SK-N-SH (cell line): Measurements from ENCODE around the gene TSGA10. TPM values are rescaled to one million over a fixed set of nuclear protein-coding genes. Genes with fewer than 3 reads are reported as not detected.

Experiments used
- CTCF ChIA-PET: fragments of 300-600, 350-600 bp; formaldehyde crosslinking; extraction: SDS; loops from one replicate; lab custom pipeline; 2021; lab: Yijun Ruan, JAX
- POLR2A ChIA-PET: fragments of 350-600 bp; sonication (Branson Sonifier 250); formaldehyde crosslinking; extraction: SDS; loops from one replicate; lab custom pipeline; 2020; ENCODE audit warnings: antibody characterized with exemption, inconsistent platforms; lab: Yijun Ruan, JAX
- DNase-seq: peaks from one replicate; pipeline ENCODE4 v3.0.0; 2012
- H2AFZ ChIP-seq: fragments of 200-600 bp; sonication (generic); 2 replicates; pipeline ENCODE4 v1.8.1; 2016; ENCODE audit warnings: antibody characterized with exemption, mild to moderate bottlenecking, low read depth
- H3F3A ChIP-seq: fragments of 200-600 bp; sonication (generic); replicated peaks from 2 replicates; pipeline ENCODE3; 2016; ENCODE audit warnings: antibody characterized with exemption, mild to moderate bottlenecking; ENCODE audit not compliant: insufficient read depth
- H3K27ac ChIP-seq, 2 experiments: fragments of 200-500 bp in 1 of 2; fragments of 200-600 bp in 1 of 2; sonication (Bioruptor generic) in 1 of 2; sonication (generic), shearing (Covaris generic) in 1 of 2; 2 replicates each; pipeline versions ENCODE4 v1.5.1 to v1.6.1; 2014 to 2016; ENCODE audit warnings: low read depth in 2 of 2, inconsistent platforms in 1 of 2, low read length in 1 of 2, mild to moderate bottlenecking in 1 of 2, mixed read lengths in 1 of 2
- H3K27me3 ChIP-seq: fragments of 200-600 bp; sonication (generic), shearing (Covaris generic); 2 replicates; pipeline ENCODE4 v1.6.1; 2016; ENCODE audit warnings: mixed run types; ENCODE audit not compliant: insufficient read depth
- H3K36me3 ChIP-seq, 2 experiments: fragments of 200-500 bp in 1 of 2; fragments of 200-600 bp in 1 of 2; sonication (Bioruptor generic) in 1 of 2; sonication (generic) in 1 of 2; replicated peaks in 1 of 2; 2 replicates each; pipeline versions ENCODE3 to v1.5.1; 2014 to 2016; ENCODE audit warnings: low read length in 1 of 2, mild to moderate bottlenecking in 1 of 2; ENCODE audit not compliant: insufficient read depth in 2 of 2, control insufficient read depth in 1 of 2
- H3K4me1 ChIP-seq, 2 experiments: fragments of 200-500 bp in 1 of 2; fragments of 200-600 bp in 1 of 2; sonication (Bioruptor generic) in 1 of 2; sonication (generic), shearing (Covaris generic) in 1 of 2; 2 replicates each; pipeline versions ENCODE4 v1.5.1 to v1.6.1; 2014 to 2016; ENCODE audit warnings: low read depth in 1 of 2, low read length in 1 of 2, mixed run types in 1 of 2; ENCODE audit not compliant: insufficient read depth in 2 of 2, control insufficient read depth in 1 of 2
- H3K4me2 ChIP-seq: fragments of 200-600 bp; sonication (generic), shearing (Covaris generic); 2 replicates; pipeline ENCODE4 v1.6.1; 2017; ENCODE audit warnings: mixed run types
- H3K4me3 ChIP-seq, 2 experiments: fragments of 200-500 bp in 1 of 2; fragments of 200-600 bp in 1 of 2; sonication (Bioruptor generic) in 1 of 2; sonication (generic), shearing (Covaris generic) in 1 of 2; 2 replicates each; pipeline versions ENCODE4 v1.5.1 to v1.8.1; 2014 to 2016; ENCODE audit warnings: low read depth in 2 of 2, inconsistent platforms in 1 of 2, low read length in 1 of 2, mild to moderate bottlenecking in 1 of 2, mixed read lengths in 1 of 2, moderate library complexity in 1 of 2
- H3K79me2 ChIP-seq: fragments of 200-600 bp; sonication (generic); 2 replicates; pipeline ENCODE4 v1.8.1; 2017; ENCODE audit warnings: mild to moderate bottlenecking; ENCODE audit not compliant: insufficient read depth
- H3K9ac ChIP-seq: fragments of 200-600 bp; sonication (generic); 2 replicates; pipeline ENCODE4 v1.6.1; 2017; ENCODE audit warnings: mixed run types
- H3K9me2 ChIP-seq: fragments of 200-600 bp; sonication (generic); 2 replicates; pipeline ENCODE4 v1.6.1; 2017; ENCODE audit warnings: mixed run types
- H3K9me3 ChIP-seq: fragments of 200-600 bp; sonication (generic); 2 replicates; pipeline ENCODE4 v1.6.1; 2017; ENCODE audit warnings: mixed run types, mild to moderate bottlenecking, moderate library complexity
- H4K20me1 ChIP-seq: fragments of 200-600 bp; sonication (generic); 2 replicates; pipeline ENCODE4 v1.6.1; 2017; ENCODE audit warnings: mild to moderate bottlenecking, mixed run types; ENCODE audit not compliant: insufficient read depth
- EP300 ChIP-seq, 2 experiments: IDR thresholded peaks; 2 replicates each; pipeline versions ENCODE4 v1.4.0 to v1.6.1; 2012; ENCODE audit warnings: borderline replicate concordance in 1 of 2, low read depth in 1 of 2, low read length in 1 of 2
- EZH2phosphoT487 ChIP-seq: fragments of 200-600 bp; sonication (generic); IDR thresholded peaks from 2 replicates; pipeline ENCODE4 v1.6.1; 2017; ENCODE audit warnings: low read depth, mixed run types, mild to moderate bottlenecking, antibody characterized with exemption, moderate library complexity, borderline replicate concordance
- FOSL2 ChIP-seq: IDR thresholded peaks from 2 replicates; pipeline ENCODE4 v1.4.0; 2012; ENCODE audit warnings: low read depth, mild to moderate bottlenecking, moderate library complexity, borderline replicate concordance
- FOXJ3 ChIP-seq: sonication (generic); formaldehyde crosslinking; IDR thresholded peaks from 2 replicates; pipeline ENCODE4 v1.5.1; 2020; ENCODE audit warnings: mild to moderate bottlenecking, missing genetic modification reagents
- FOXM1 ChIP-seq: IDR thresholded peaks from 2 replicates; pipeline ENCODE4 v1.4.0; 2012; ENCODE audit warnings: low read depth, mild to moderate bottlenecking
- GABPA ChIP-seq: IDR thresholded peaks from 2 replicates; pipeline ENCODE4 v1.4.0; 2012; ENCODE audit warnings: low read depth, mild to moderate bottlenecking
- GATA2 ChIP-seq: sonication (generic); formaldehyde crosslinking; IDR thresholded peaks from 2 replicates; pipeline ENCODE4 v1.5.0; 2020; ENCODE audit warnings: mild to moderate bottlenecking, missing genetic modification reagents
- JUND ChIP-seq: IDR thresholded peaks from 2 replicates; pipeline ENCODE4 v1.4.0; 2012
- MXI1 ChIP-seq: IDR thresholded peaks from 2 replicates; pipeline ENCODE4 v1.6.1; 2012; ENCODE audit warnings: mild to moderate bottlenecking, low read depth, low read length, improper control_type of control experiment
- RAD21 ChIP-seq: IDR thresholded peaks from 2 replicates; pipeline ENCODE4 v1.6.1; 2012; ENCODE audit warnings: mild to moderate bottlenecking, low read length
- RCOR1 ChIP-seq: fragments of 150-350 bp; IDR thresholded peaks from 2 replicates; pipeline ENCODE4 v1.6.1; 2017; ENCODE audit warnings: antibody characterized with exemption, low read length
- RXRA ChIP-seq: IDR thresholded peaks from 2 replicates; pipeline ENCODE4 v1.4.0; 2012; ENCODE audit warnings: low read depth, mild to moderate bottlenecking, borderline replicate concordance
- SIN3A ChIP-seq: IDR thresholded peaks from 2 replicates; pipeline ENCODE4 v1.6.1; 2012; ENCODE audit warnings: low read depth, mild to moderate bottlenecking, low read length, moderate library complexity, borderline replicate concordance
- TAF1 ChIP-seq: IDR thresholded peaks from 2 replicates; pipeline ENCODE4 v1.6.1; 2012; ENCODE audit warnings: low read depth, mild to moderate bottlenecking, low read length, moderate library complexity, borderline replicate concordance
- TCF12 ChIP-seq: IDR thresholded peaks from 2 replicates; pipeline ENCODE4 v1.4.0; 2012
- TEAD4 ChIP-seq: IDR thresholded peaks from 2 replicates; pipeline ENCODE4 v1.4.0; 2012; ENCODE audit warnings: mild to moderate bottlenecking, borderline replicate concordance; ENCODE audit not compliant: insufficient read depth
- USF1 ChIP-seq: IDR thresholded peaks from 2 replicates; pipeline ENCODE4 v1.4.0; 2012; ENCODE audit warnings: low read depth, borderline replicate concordance
- YY1 ChIP-seq: IDR thresholded peaks from 2 replicates; pipeline ENCODE4 v1.4.0; 2012; ENCODE audit warnings: low read depth, mild to moderate bottlenecking
- WGBS: methylation state at CpG from one replicate; pipeline ENCODE4 v1.1.6; 2017; ENCODE audit warnings: low lambda C conversion rate; 5-methylcytosine and 5-hydroxymethylcytosine counted together
- polyA plus RNA-seq, 3 experiments: library from polyadenylated mRNA; depleted of rRNA; stranded (reverse); fragments of >200 nt; gene quantifications; 2 replicates each; pipeline ENCODE4 v1.2.3, GENCODE V29; 2012
- TF ChIP-seq, protein P1 (sequence below): IDR thresholded peaks from 2 replicates; pipeline ENCODE4 v1.4.0; 2012; ENCODE audit warnings: low read depth, borderline replicate concordance
- TF ChIP-seq, protein P2 (sequence below): IDR thresholded peaks from 2 replicates; pipeline ENCODE4; 2012
- TF ChIP-seq, protein P3 (sequence below): fragments of 200-600 bp; sonication (generic); IDR thresholded peaks from 2 replicates; pipeline ENCODE4 v1.6.1; 2017; ENCODE audit warnings: antibody characterized with exemption, mild to moderate bottlenecking, moderate library complexity
- TF ChIP-seq, protein P4 (sequence below): fragments of 150-350 bp; IDR thresholded peaks from 2 replicates; pipeline ENCODE4 v1.6.1; 2017; ENCODE audit warnings: antibody characterized with exemption, low read length, low read depth, borderline replicate concordance

Gene TSGA10
- polyA plus RNA-seq, 1 of the 3 experiments (the other 2 are of a cell fraction), result 1.8 TPM

DNA sequence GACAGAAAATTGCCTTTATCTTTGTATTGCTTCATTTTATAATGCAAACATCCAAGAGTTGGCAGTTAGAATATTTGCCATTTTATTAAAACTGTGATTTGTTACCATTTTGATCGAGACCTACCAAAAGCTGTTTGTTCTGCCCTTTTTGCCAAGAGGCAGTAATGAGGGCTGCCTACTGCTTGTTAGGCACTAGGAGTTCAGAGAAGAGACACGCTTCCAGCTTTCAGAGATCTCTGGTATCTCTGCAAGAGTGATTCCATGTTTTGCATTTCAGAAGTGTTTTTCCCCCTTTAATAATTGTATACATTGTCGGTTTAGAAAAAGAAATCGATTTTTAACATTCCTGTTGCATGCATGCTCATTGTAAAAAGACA lies 26.9 kb upstream of the TSGA10 start (continued):
- TF ChIP-seq, protein P1, sequence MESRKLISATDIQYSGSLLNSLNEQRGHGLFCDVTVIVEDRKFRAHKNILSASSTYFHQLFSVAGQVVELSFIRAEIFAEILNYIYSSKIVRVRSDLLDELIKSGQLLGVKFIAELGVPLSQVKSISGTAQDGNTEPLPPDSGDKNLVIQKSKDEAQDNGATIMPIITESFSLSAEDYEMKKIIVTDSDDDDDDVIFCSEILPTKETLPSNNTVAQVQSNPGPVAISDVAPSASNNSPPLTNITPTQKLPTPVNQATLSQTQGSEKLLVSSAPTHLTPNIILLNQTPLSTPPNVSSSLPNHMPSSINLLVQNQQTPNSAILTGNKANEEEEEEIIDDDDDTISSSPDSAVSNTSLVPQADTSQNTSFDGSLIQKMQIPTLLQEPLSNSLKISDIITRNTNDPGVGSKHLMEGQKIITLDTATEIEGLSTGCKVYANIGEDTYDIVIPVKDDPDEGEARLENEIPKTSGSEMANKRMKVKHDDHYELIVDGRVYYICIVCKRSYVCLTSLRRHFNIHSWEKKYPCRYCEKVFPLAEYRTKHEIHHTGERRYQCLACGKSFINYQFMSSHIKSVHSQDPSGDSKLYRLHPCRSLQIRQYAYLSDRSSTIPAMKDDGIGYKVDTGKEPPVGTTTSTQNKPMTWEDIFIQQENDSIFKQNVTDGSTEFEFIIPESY, result no peak
- TF ChIP-seq EP300 (IDR thresholded peaks at IDR 0.05; ENCODE audit: borderline replicate concordance in 1 of 2, low read depth in 1 of 2, low read length in 1 of 2), result no peak
- TF ChIP-seq, protein P2, sequence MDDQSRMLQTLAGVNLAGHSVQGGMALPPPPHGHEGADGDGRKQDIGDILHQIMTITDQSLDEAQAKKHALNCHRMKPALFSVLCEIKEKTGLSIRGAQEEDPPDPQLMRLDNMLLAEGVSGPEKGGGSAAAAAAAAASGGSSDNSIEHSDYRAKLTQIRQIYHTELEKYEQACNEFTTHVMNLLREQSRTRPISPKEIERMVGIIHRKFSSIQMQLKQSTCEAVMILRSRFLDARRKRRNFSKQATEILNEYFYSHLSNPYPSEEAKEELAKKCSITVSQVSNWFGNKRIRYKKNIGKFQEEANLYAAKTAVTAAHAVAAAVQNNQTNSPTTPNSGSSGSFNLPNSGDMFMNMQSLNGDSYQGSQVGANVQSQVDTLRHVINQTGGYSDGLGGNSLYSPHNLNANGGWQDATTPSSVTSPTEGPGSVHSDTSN, result no peak
- no peak for TF ChIP-seq GABPA
- no peak for TF ChIP-seq JUND
- no peak for TF ChIP-seq FOXM1
- TF ChIP-seq SIN3A, result no peak
- TF ChIP-seq FOXJ3 (CRISPR knock-in tag), result no peak
- TF ChIP-seq, protein P3, sequence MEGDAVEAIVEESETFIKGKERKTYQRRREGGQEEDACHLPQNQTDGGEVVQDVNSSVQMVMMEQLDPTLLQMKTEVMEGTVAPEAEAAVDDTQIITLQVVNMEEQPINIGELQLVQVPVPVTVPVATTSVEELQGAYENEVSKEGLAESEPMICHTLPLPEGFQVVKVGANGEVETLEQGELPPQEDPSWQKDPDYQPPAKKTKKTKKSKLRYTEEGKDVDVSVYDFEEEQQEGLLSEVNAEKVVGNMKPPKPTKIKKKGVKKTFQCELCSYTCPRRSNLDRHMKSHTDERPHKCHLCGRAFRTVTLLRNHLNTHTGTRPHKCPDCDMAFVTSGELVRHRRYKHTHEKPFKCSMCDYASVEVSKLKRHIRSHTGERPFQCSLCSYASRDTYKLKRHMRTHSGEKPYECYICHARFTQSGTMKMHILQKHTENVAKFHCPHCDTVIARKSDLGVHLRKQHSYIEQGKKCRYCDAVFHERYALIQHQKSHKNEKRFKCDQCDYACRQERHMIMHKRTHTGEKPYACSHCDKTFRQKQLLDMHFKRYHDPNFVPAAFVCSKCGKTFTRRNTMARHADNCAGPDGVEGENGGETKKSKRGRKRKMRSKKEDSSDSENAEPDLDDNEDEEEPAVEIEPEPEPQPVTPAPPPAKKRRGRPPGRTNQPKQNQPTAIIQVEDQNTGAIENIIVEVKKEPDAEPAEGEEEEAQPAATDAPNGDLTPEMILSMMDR, result no peak
- TF ChIP-seq GATA2 (CRISPR knock-in tag), result no peak
- no peak for TF ChIP-seq TEAD4

DNA sequence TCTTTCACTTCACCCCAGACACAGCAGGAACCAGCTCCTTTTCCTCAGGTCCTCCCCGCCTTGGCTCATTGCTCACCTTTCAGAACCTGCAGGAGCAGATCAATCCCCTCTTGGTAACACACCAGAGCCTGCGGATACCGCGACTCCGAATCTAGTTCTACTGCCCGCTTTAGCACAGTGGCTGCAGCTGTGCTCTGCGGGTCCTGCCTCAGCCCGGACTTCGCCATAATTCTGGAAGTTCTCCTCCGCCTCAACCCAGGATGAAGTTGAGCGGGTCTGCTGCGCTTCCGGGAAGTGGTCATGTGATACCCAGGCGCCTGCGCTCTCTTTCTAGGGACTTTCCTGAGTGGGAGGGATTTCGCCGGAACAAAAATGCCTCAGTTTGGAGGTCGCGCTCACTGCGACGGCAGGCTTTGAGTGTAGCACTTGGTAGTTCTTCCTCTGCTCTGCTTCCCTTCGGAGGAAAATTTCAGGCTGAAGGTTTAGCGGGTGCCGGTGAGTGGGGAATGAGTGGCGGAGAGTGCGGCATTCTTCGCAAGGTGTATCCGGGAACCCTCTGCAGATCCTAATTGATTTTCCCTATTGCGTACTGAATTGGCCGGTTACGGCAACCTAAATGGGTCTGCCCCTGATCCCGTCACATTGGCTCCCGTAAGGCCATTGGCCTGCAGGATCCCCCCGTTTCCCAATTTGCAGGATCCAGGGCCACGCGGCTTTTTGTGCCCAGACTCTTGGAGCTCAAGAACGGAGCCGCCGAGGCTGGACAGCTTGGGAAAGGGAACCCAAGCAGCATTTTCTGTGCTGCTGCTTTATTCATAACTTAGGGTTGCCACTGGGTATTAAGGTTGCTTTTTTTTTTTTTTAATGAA lies 26.2 kb upstream of the TSGA10 start, which contains the start of the genes MITD1 and MRPL30:
Gene MITD1 (minus strand): TSS at position 304 of the 869 bp plus-strand sequence. CDS start 77 bp downstream, at position 227.
Gene MRPL30 (plus strand): TSS at position 430 of the 869 bp plus-strand sequence. CDS start 5,020 bp downstream, outside the sequence.
- peaks cover 5% of the 10 kb centered on the region for H3F3A ChIP-seq
- peak within 1 kb of the TSS; percentile 91 for H2AFZ ChIP-seq
- peak within 1 kb of the TSS; percentile 88 for H3K4me2 ChIP-seq
- ChIA-PET CTCF (interaction anchor here (0.6 to 2.1 kb wide), 16 partner anchors 8 to 523 kb away, joined by 3 to 11 read pairs (median 3); partner anchors contain the start of genes EIF5B, LIPT1 and TSGA10), POLR2A (interaction anchor here (0.6 to 2.0 kb wide), 3 partner anchors 26 to 156 kb away, joined by 3 to 8 read pairs (median 4); partner anchors contain the start of genes C2orf15, EIF5B, LIPT1 and TSGA10)
- no peaks in the 10 kb centered on the region for H3K9me3 ChIP-seq
- H3K9me2 ChIP-seq, result no peaks in the 10 kb centered on the region
- H3K27me3 ChIP-seq, result no peaks in the 10 kb centered on the region
- H3K27ac ChIP-seq, result peak within 1 kb of the TSS; percentile 69 to 91
- DNase-seq, result peak; percentile 82
- H3K4me3 ChIP-seq, result peak within 1 kb of the TSS; percentile 89 to 95
- WGBS, result under 1% methylated on average over 31 of the region's 39 CpGs
- peaks cover 85% of the 10 kb centered on the region for H3K79me2 ChIP-seq
- H3K9ac ChIP-seq, result peak within 1 kb of the TSS; percentile 80
- peaks cover 0 to 3% of the 10 kb centered on the region in 2 experiments for H3K36me3 ChIP-seq
- H3K4me1 ChIP-seq, result peaks cover 0 to 16% of the 10 kb centered on the region in 2 experiments; a peak in 2 of 4 replicates
- H4K20me1 ChIP-seq, result peaks cover 10% of the 10 kb centered on the region; the same call in 1 of the 2 replicates
- peak; percentile 14; the same call in 1 of the 2 replicates for TF ChIP-seq FOSL2
- TF ChIP-seq, protein P2, result no peak
- no peak for TF ChIP-seq EZH2phosphoT487
- no peak for TF ChIP-seq RCOR1
- no peak for TF ChIP-seq RXRA
- no peak for TF ChIP-seq GATA2 (CRISPR knock-in tag)
- no peak for TF ChIP-seq RAD21
- TF ChIP-seq, protein P4, sequence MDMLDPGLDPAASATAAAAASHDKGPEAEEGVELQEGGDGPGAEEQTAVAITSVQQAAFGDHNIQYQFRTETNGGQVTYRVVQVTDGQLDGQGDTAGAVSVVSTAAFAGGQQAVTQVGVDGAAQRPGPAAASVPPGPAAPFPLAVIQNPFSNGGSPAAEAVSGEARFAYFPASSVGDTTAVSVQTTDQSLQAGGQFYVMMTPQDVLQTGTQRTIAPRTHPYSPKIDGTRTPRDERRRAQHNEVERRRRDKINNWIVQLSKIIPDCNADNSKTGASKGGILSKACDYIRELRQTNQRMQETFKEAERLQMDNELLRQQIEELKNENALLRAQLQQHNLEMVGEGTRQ, result peak; percentile 73
- 0 out of 2 replicates have a peak, but pooled peaks have one; percentile 32 for TF ChIP-seq YY1
- peak; percentile 96 for TF ChIP-seq USF1
- no peak for TF ChIP-seq JUND
- TF ChIP-seq TAF1, result peak; percentile 98
- peak; percentile 89 for TF ChIP-seq MXI1
- peak; percentile 22; the same call in 1 of the 2 replicates for TF ChIP-seq TCF12
